K562 (cell line): ENCODE measurements around the gene FBXW7.

Source experiments
- MTA3 ChIP-seq: fragments of 450-650 bp; formaldehyde crosslinking; IDR thresholded peaks from 2 replicates; pipeline ENCODE4 v1.6.1; 2017; ENCODE audit warnings: mild to moderate bottlenecking, borderline replicate concordance
- POLR2G ChIP-seq: fragments of 200-400 bp; formaldehyde crosslinking; IDR thresholded peaks from 2 replicates; pipeline ENCODE4 v1.6.1; 2017; ENCODE audit warnings: low read depth, mild to moderate bottlenecking, antibody characterized with exemption, low read length, moderate library complexity
- ZFP36 ChIP-seq: fragments of 150-350 bp; IDR thresholded peaks from 2 replicates; pipeline ENCODE4 v1.6.1; 2018; ENCODE audit warnings: low read length, low read depth; ENCODE audit not compliant: partially characterized antibody
- ZHX1 ChIP-seq: fragments of 150-350 bp; conservative IDR thresholded peaks from 2 replicates; pipeline ENCODE4 v1.6.1; 2014; ENCODE audit warnings: low read length
- ZKSCAN1 ChIP-seq: fragments of 150-350 bp; IDR thresholded peaks from 2 replicates; pipeline ENCODE4 v1.6.1; 2016; ENCODE audit warnings: low read depth, low read length
- TF ChIP-seq, protein P1 (sequence below): fragments of 250-450 bp; sonication (Bioruptor Pico); IDR thresholded peaks from 2 replicates; pipeline ENCODE4 v1.5.0; 2020; ENCODE audit warnings: mild to moderate bottlenecking

DNA sequence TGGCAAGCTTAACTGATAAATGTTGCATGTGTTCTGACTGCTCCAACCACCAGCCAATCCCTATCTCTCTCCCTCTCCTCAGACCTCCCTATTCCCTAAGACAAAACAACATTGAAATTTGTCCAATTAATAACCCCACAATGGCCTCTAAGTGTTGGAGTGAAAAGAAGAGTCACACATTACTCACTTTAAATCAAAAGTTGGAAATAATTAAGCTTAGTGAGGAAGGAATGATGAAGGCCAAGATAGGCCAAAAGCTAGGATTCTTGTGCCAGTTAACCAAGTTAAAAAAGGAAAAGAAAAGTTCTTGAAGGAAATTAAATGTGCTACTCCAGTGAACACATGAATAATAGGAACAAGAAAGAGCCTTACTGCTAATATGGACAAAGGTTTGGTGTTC is 55.6 kb downstream of the FBXW7 start:
- TF ChIP-seq ZFP36 (no peak), POLR2G (no peak), MTA3 (no peak), ZKSCAN1 (no peak), ZHX1 (no peak)
- TF ChIP-seq, protein P1, sequence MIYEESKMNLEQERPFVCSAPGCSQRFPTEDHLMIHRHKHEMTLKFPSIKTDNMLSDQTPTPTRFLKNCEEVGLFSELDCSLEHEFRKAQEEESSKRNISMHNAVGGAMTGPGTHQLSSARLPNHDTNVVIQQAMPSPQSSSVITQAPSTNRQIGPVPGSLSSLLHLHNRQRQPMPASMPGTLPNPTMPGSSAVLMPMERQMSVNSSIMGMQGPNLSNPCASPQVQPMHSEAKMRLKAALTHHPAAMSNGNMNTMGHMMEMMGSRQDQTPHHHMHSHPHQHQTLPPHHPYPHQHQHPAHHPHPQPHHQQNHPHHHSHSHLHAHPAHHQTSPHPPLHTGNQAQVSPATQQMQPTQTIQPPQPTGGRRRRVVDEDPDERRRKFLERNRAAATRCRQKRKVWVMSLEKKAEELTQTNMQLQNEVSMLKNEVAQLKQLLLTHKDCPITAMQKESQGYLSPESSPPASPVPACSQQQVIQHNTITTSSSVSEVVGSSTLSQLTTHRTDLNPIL (CRISPR knock-in tag): no peak
